Upper lobe of left lung (tissue), 6 donors: ENCODE measurements around the gene SLC1A2. TPM values are rescaled to one million over a fixed set of nuclear protein-coding genes. Genes with fewer than 3 reads are reported as not detected.

ENCODE experiments used
- ATAC-seq, 2 donors: fragments of 200-7000 bp; cut with Tn5 transposase; one replicate each; pipeline ENCODE4 v1.9.1; 2022; ENCODE audit warnings: mild to moderate bottlenecking in 2 of 2, moderate library complexity in 2 of 2; ENCODE audit not compliant: low FRiP score in 2 of 2
- DNase-seq, 2 donors: peaks; one replicate each; pipeline ENCODE4 v3.0.0-alpha.2; 2019 to 2020
- H3K27ac ChIP-seq, 4 donors: fragments of 200-600 bp; sonication (generic); one replicate each; pipeline ENCODE4 v1.5.1; 2016 to 2019
- H3K27me3 ChIP-seq, 4 donors: fragments of 200-600 bp; sonication (generic); one replicate each; pipeline ENCODE4 v1.5.1; 2017 to 2019
- H3K36me3 ChIP-seq, 4 donors: fragments of 200-600 bp; sonication (generic); one replicate each; pipeline ENCODE4 v1.5.1; 2016 to 2019
- H3K4me1 ChIP-seq, 4 donors: fragments of 200-600 bp; sonication (generic); one replicate each; pipeline ENCODE4 v1.5.1; 2018 to 2019
- H3K4me3 ChIP-seq, 4 donors: fragments of 200-600 bp; sonication (generic); one replicate each; pipeline ENCODE4 v1.5.1; 2017 to 2019; ENCODE audit warnings: mild to moderate bottlenecking in 2 of 4, moderate library complexity in 1 of 4
- H3K9me3 ChIP-seq, 4 donors: fragments of 200-600 bp; sonication (generic); one replicate each; pipeline ENCODE4 v1.5.1; 2018 to 2019
- CTCF ChIP-seq, 6 experiments: fragments of 450-650 bp in 4 of 6; fragments of 200-600 bp in 2 of 6; sonication (generic) in 2 of 6; IDR thresholded peaks; one replicate each; pipeline ENCODE4 v1.5.1; 2016 to 2019; ENCODE audit warnings: antibody characterized with exemption in 6 of 6
- EP300 ChIP-seq, 4 donors: sonication (generic); formaldehyde crosslinking; IDR thresholded peaks; one replicate each; pipeline ENCODE4 v1.5.1; 2017; ENCODE audit warnings: antibody characterized with exemption in 4 of 4, control low read depth in 2 of 4
- POLR2A ChIP-seq, 4 donors: fragments of 450-650 bp; IDR thresholded peaks; one replicate each; pipeline ENCODE4 v1.5.1; 2016 to 2017; ENCODE audit warnings: antibody characterized with exemption in 4 of 4, mild to moderate bottlenecking in 2 of 4
- POLR2AphosphoS5 ChIP-seq, 2 donors: sonication (generic); formaldehyde crosslinking; IDR thresholded peaks; one replicate each; pipeline ENCODE4 v1.5.1; 2017; ENCODE audit warnings: antibody characterized with exemption in 2 of 2
- WGBS, 2 donors: methylation state at CpG; one replicate each; pipeline ENCODE4 v1.1.5; 2017 to 2018; 5-methylcytosine and 5-hydroxymethylcytosine counted together
- total RNA-seq, 6 donors: library from RNA; depleted of rRNA in 4 of 6; stranded (reverse); fragments of >200 nt in 4 of 6; gene quantifications; one replicate each; pipeline versions ENCODE4 v1.1.0 to v1.2.1, GENCODE V29; 2016 to 2021
- donor health status: DM: no; HTN: no; CAD: no; lungs with moderate emphysema.
- donor health status: DM: no; HTN: yes; CAD: no; lungs with severe emphysema.

The SLC1A2 gene
- total RNA-seq, 6 donors from 2014 or later = 1.5 to 3.1 (median 2.0) TPM

GRCh38 chr11:35225946-35226520, 193.3 kb downstream of the SLC1A2 start:
- H3K36me3 ChIP-seq = peaks cover 17 to 94% (median 37%) of the 10 kb centered on the region in 4 donors
- TF ChIP-seq POLR2A (IDR thresholded peaks at IDR 0.05) (no peak), POLR2AphosphoS5 (IDR thresholded peaks at IDR 0.05) (no peak), EP300 (IDR thresholded peaks at IDR 0.05) (no peak), CTCF (IDR thresholded peaks at IDR 0.05) (no peak)
- H3K4me1 ChIP-seq = peaks cover 0 to 10% (median 4%) of the 10 kb centered on the region in 4 donors
- H3K27ac ChIP-seq = peak overlapping the region in 1 of 4 donors; percentile 78
- no peak overlapping the region for H3K4me3 ChIP-seq
- WGBS, 2 donors = 68 to 74% methylated on average over 3 of the region's 3 CpGs
- no peaks in the 10 kb centered on the region for H3K9me3 ChIP-seq
- ATAC-seq (no peak), DNase-seq (no peak)
- no peaks in the 10 kb centered on the region for H3K27me3 ChIP-seq

GRCh38 chr11:35223991-35224390, 195.4 kb downstream of the SLC1A2 start:
- peaks cover 0 to 10% (median 4%) of the 10 kb centered on the region in 4 donors for H3K4me1 ChIP-seq
- H3K9me3 ChIP-seq = no peaks in the 10 kb centered on the region
- TF ChIP-seq POLR2AphosphoS5 (IDR thresholded peaks at IDR 0.05) = no peak
- no peak for TF ChIP-seq CTCF (IDR thresholded peaks at IDR 0.05)
- TF ChIP-seq EP300 (IDR thresholded peaks at IDR 0.05) = no peak
- ATAC-seq (no peak), DNase-seq (no peak)
- no peak overlapping the region for H3K27ac ChIP-seq
- 85 to 96% methylated on average over 1 of the region's 1 CpG for WGBS, 2 donors
- no peaks in the 10 kb centered on the region for H3K27me3 ChIP-seq
- peaks cover 15 to 95% (median 43%) of the 10 kb centered on the region in 4 donors for H3K36me3 ChIP-seq
- no peak overlapping the region for H3K4me3 ChIP-seq

- peaks cover 0 to 10% (median 4%) of the 10 kb centered on the region in 4 donors for H3K4me1 ChIP-seq
- H3K27me3 ChIP-seq = no peaks in the 10 kb centered on the region
- H3K36me3 ChIP-seq = peaks cover 20 to 96% (median 48%) of the 10 kb centered on the region in 4 donors
- no peak for TF ChIP-seq POLR2A (IDR thresholded peaks at IDR 0.05)
- no peak for TF ChIP-seq EP300 (IDR thresholded peaks at IDR 0.05)
- no peak for TF ChIP-seq POLR2AphosphoS5 (IDR thresholded peaks at IDR 0.05)
- no peak for TF ChIP-seq CTCF (IDR thresholded peaks at IDR 0.05)
- ATAC-seq (peak in 1 of 2 donors; percentile 50), DNase-seq (no peak)
- no peak overlapping the region for H3K4me3 ChIP-seq
- H3K27ac ChIP-seq = peak overlapping the region in 1 of 4 donors; percentile 44
- 68 to 75% methylated on average over 9 of the region's 9 CpGs for WGBS, 2 donors
- no peaks in the 10 kb centered on the region for H3K9me3 ChIP-seq
These were observed 196.0 kb downstream of the SLC1A2 start for GRCh38 chr11:35223371-35223796.

- H3K27ac ChIP-seq = no peak overlapping the region
- H3K9me3 ChIP-seq = no peaks in the 10 kb centered on the region
- no peaks in the 10 kb centered on the region for H3K27me3 ChIP-seq
- H3K4me1 ChIP-seq = peaks cover 0 to 11% (median 4%) of the 10 kb centered on the region in 4 donors
- WGBS, 2 donors = 88 to 100% methylated on average over 1 of the region's 1 CpG
- TF ChIP-seq EP300 (IDR thresholded peaks at IDR 0.05) = no peak
- no peak for TF ChIP-seq CTCF (IDR thresholded peaks at IDR 0.05)
- no peak for TF ChIP-seq POLR2A (IDR thresholded peaks at IDR 0.05)
- TF ChIP-seq POLR2AphosphoS5 (IDR thresholded peaks at IDR 0.05) = no peak
- H3K36me3 ChIP-seq = peaks cover 20 to 88% (median 48%) of the 10 kb centered on the region in 4 donors
- no peak for ATAC-seq
- DNase-seq = no peak
- no peak overlapping the region for H3K4me3 ChIP-seq
These were observed 200.4 kb downstream of the SLC1A2 start for GRCh38 chr11:35218956-35219355.
